ENCODE results near the gene PSMG4.

PSMG4 gene

GRCh38 chr6:3267162-3267561 lies 8.4 kb downstream of the PSMG4 start:
- no peak for DNase-seq
- intact Hi-C loops (cut with DNase I) = no loop called here

DNA sequence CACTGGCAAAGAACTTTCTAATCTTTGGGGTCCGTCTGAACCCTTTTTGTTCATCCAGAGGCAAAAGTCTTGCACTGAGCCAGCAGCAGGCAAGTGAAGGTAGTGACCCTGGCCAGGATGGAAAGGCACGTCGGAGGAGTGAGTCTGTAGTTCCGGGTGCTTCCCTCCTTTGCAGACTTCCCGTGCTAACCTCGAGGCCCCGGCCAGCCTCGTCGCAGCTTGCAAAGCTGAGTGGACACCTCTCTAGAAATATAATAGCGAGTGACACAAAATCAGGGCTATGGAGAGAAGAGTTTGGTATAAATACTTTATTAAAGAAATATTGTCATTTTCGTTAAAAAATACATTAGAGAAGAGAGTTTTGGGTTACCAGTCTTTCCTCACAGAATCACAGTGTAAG lies 9.9 kb downstream of the PSMG4 start:
- intact Hi-C loops (cut with DNase I) = no loop called here
- DNase-seq = no peak

DNA sequence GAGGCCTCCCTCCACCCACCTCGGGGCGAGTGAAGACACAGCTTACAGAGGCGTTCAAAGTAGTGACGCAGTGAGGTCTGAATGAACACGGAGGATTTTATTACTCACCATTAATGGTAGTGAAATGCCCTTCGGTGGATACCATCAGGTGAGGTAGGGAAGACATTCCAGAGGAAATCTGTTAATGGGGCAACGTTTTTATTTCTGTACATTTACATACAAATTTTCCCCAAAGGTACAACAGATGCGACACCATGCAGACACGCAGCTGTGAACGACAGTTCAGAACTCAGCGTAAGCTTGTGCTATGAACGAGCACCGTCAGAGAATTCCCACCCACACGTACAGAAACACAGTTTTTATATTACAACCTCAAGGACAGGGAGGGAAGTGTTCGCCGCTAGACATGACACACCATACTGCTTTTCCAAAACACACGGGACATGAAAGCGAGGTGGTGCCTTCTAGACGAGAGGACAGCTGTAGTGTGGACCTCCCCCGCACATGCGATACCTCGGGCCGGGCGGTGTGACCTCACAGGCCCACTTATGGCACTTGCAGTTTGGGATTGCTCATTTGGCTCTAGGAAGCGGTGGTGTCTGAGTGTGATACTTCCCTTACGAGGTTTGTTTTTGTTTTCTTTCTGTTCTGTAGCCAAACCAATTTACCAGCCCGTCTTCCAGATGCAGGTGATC lies 10.7 kb downstream of the PSMG4 start:
- intact Hi-C loops (cut with DNase I) = no loop called here
- DNase-seq = peak in 6 of 42 donors; percentile 48 to 69 (median 54)

DNA sequence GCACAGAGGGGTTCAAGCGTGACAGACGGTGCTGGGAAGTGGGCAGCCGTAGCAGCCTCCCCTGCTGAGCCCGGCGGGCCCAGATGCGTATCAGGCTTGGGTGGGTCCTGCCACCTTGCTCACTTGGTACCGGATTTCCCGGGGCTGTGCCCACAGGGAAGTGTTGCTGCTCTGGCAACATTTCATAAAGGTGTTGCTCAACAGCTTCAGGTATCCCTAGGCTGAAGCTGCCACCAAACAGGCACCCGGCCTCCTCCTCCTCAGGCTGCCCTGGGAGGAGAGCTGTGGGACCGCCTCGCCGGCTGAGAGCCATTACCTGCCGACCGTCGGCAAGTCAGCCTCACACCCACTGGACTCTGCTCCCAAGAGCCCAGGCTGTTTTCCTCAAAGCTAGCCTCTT lies 11.5 kb downstream of the PSMG4 start:
- no peak for DNase-seq
- intact Hi-C loops (cut with DNase I) = no loop called here

DNA sequence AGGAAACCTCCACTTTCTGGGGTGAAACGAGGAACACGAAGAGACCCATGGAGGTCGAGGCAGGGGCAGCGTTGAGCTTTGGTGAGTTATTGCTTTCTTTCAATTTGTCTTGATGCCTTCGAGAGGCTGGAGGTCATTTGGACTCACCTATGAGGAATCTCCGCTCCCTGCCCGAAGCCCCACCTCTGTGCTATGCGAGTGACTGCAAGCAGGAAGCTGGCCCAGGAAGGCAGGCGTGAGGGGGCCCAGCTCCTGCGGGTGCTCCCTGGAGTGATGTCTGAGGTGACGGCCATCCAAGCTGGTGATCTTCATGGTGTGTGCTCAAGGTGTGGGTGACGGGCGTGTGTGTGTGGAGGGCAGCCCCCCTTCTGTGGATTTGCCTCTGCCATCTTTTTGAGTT lies 13.0 kb downstream of the PSMG4 start:
- intact Hi-C loops (cut with DNase I) = no loop called here
- peak in 1 of 42 donors; percentile 15 for DNase-seq

DNA sequence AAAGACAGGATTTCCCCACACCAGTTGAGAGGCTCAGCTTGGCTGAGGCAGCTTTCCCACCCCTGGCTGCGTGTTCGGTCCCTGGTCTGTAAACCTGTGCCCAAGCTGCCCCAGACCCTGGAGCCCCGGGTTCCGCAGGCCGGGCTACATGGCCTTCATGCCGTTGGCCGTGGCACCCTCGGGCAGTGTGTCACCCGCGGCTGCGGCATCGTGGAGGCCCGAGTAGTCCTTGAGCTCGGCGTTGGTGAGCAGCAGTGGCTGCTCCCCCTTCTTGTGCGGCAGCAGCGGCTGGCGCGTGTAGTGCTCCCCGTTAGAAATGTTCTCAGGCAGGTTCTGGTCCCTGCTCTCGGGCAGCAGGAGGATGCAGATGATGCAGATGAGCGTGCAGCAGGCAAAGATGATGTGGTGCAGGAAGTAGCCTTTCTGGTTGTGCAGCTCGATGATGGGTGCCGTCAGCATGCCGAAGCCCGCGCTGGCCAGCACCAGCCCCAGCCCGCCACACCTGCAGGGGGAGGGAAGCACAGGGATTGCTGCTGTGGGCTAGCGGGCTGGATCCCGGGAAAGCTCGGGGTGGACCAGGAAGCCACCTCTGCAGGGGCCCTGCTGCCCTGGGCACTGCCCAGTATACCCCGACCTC lies 14.3 kb downstream of the PSMG4 start:
- intact Hi-C loops (cut with DNase I) = no loop called here
- DNase-seq = no peak

DNA sequence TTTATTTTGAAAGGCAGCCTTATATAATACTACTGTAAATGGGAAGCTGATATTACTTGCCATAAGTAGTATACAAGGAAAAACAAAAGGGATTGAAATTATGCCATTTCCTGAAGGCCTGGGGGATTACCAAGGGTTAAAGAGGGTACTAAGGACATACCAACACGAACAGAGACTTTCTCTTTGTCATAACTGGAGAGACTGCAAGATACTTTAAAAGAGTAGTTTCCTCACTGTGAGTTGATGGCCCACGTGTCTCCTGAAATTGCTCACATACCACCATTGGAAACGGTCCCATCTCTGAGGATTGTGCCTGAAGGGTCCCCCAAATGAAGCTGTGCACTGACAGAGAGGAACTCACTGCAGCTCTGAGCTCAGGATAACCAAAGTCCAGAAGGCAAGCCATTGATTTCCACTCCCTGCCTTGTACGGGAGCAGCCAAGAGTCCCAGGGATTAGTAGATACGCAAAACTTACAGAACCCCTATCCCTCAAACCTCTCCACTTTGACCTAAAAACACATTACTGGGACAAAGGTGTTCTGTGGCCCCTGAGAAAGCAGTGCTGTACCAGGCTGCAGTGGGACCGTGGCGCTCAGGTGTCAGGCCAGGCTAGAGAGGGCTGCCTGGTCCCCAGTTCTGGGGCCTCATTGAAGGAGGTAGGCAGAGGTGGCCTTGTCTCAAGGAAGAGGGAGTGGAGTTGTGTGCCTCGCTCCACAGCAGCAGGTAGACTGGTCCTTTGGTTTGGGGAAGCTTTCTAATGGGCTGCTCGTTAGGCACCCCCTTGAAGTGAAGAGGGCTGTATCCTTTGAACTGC lies 15.2 kb downstream of the PSMG4 start:
- intact Hi-C loops (cut with DNase I) = no loop called here
- no peak for DNase-seq

GRCh38 chr6:3276174-3277167 lies 17.7 kb downstream of the PSMG4 start:
- no peak for DNase-seq
- intact Hi-C loops (cut with DNase I) = no loop called here

GRCh38 chr6:3277251-3277650 lies 18.5 kb downstream of the PSMG4 start:
- intact Hi-C loops (cut with DNase I) = no loop called here
- DNase-seq = peak in 4 of 42 donors; percentile 19 to 34 (median 30)

DNA sequence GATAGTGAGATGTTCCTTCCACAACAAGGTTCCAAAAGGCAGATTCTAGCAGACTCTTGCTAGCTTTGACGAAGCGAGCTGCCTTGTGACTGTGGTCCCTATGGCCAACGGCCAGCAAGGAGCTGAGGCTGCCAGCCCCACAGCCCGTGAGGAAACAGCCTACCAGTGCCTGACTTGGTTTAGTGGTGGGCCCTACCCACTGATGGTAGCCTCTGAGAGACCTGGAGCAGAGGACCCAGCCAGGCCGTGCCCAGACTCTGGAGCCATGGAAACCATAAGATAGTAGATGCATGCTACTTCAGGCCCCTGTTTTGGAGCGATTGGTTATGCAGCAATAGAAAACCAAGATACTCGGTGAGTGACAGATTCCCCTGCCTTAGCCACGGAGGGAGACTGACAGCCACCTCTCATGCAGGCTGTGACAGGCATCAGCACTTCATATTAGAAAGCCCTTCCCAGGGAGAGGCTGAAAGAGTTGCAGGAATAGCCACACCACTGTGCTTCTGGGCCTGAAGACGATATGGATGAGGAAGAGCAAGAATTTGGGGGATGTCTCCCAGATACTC lies 19.2 kb downstream of the PSMG4 start:
- intact Hi-C loops (cut with DNase I) = no loop called here
- peak in 6 of 42 donors; percentile 6 to 33 (median 20) for DNase-seq

DNA sequence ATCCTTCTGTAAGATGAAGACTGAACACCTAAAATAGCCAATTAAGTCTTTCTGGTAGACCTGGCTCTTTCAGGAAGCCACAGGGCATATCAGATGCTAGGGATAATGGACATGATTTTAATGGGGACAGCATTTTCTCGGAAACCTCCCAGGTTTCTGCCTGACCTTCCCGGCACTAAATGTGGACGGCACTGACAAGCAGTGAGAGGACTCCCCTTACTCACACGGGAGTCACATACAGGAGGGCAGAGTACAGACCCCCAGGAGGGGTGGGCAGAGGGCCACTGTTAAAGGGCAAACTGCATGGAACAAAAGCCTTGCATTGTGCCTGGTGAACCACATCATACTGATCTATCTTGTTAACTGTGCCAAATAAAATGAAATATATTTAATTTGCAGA lies 19.9 kb downstream of the PSMG4 start:
- intact Hi-C loops (cut with DNase I) = no loop called here
- peak in 13 of 42 donors; percentile 1 to 21 (median 9) for DNase-seq

GRCh38 chr6:3280091-3280490 lies 21.3 kb downstream of the PSMG4 start:
- intact Hi-C loops (cut with DNase I) = loop anchor here (5.0 to 10.0 kb wide), 3 partner anchors 55 to 715 kb away; no protein-coding TSS in a partner anchor
- peak in 15 of 42 donors; percentile 3 to 40 (median 15) for DNase-seq

GRCh38 chr6:3280866-3281465 lies 22.2 kb downstream of the PSMG4 start:
- intact Hi-C loops (cut with DNase I) = loop anchor here (5.0 to 10.0 kb wide), 3 partner anchors 54 to 714 kb away; no protein-coding TSS in a partner anchor
- DNase-seq = peak in 17 of 42 donors; percentile 2 to 34 (median 10)

DNA sequence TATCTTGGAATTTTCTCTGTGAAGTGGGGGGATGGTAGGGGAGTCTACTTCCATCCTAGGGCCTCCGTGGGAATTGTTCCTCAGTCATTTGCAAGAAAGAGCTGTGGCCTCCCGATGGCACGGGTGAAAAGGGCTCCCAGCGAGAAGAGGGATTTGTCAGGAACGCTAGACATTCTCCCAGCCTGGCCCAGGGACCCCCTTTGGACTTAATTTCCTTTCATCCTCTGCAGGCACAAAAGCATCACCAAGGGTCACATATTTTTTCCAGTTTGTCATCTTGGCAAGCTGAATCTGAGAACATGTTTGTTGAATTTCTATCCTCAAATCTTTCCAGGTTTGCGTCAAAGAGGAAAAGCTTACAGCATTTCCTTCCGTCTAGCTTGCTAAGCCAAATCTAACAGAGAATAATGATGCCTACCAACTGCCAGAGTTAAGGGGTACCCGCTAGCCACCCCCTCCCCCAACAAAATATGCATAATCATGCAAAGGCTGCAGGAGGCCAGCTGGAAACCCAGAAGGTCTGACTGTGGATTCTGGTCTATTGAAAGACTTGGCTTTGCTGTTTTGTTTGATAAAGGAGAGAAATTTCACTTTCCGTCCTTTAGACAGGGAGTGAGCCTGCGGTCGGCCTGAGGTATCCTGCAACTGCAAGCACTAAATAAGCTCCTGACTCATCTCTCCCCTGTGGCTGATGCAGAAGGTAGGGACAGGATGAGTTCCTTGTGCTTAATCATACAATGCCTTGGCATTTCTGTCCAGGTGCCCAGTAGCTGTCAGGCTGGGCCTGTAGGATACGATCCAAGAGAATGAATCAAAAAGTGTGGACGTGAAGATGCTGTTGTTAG lies 23.1 kb downstream of the PSMG4 start:
- peak in 15 of 42 donors; percentile 2 to 35 (median 13) for DNase-seq
- intact Hi-C loops (cut with DNase I) = loop anchor here (5.0 to 10.0 kb wide), 3 partner anchors 53 to 713 kb away; no protein-coding TSS in a partner anchor

DNA sequence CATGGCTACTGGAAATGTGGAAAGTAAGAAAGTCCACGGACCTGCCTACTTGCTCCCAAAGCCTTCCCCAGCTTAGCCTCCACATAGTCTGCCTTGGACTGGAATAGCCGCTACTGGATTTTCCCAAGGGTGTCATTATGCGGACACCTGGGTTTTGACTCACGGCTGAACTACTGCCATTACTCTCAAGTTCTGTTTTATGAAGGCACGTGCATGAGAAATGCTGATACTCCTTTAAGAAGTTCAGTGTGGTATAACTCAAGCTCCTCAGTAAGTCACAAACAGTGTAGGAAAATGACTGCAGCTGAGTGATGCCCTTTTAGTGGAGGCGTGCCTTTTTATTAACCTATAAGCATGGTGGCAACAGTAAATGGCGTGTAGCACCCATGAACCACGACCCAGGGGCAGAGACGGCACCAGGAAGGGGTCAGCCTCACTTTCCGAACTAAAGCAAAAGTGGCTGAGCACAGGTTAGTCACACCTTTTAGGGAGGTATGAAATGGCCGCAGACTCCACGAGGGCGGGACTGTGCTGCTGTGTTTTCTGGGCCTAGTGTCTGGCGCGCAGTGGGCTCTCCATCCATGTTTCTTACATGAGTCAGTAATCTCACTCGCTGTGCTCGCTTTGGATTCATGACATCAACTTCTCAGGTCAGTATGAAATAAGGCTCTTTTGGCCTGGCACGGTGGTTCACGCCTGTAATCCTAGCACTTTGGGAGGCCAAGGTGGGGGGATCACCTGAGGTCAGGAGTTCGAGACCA lies 23.9 kb downstream of the PSMG4 start:
- intact Hi-C loops (cut with DNase I) = loop anchor here (5.0 to 10.0 kb wide), 3 partner anchors 52 to 712 kb away; no protein-coding TSS in a partner anchor
- DNase-seq = peak in 12 of 42 donors; percentile 1 to 30 (median 10)

- DNase-seq = peak in 10 of 42 donors; percentile 0 to 33 (median 6)
- intact Hi-C loops (cut with DNase I) = loop anchor here (5.0 to 10.0 kb wide), 3 partner anchors 52 to 712 kb away; no protein-coding TSS in a partner anchor
Measured at GRCh38 chr6:3283241-3283640, 24.5 kb downstream of the PSMG4 start.
